ENCODE data around the gene PLCZ1.
"Not testable (repeated sequence)": the region's sequence is repeated elsewhere in the genome, so short reads cannot be mapped to it uniquely, and the experiment has no call there.

The PLCZ1 gene

GRCh38 chr12:18737819-18738218, at the start of gene PLCZ1, which contains the start of gene CAPZA3:
TSS of gene PLCZ1 (minus strand) at chr12:18738012. CDS start at chr12:18737371, 641 bp downstream.
TSS of gene CAPZA3 (plus strand) at chr12:18738119. CDS start at chr12:18738269, 150 bp downstream.
- Histone ChIP-seq H4K20me1 (ENCODE audit: insufficient read depth, low read length) (no peaks in the 10 kb centered on the region), H3K4me1 (ENCODE audit: insufficient read depth, low read length, severe bottlenecking) (no peaks in the 10 kb centered on the region), H3K9ac (ENCODE audit: low read length) (no peak within 1 kb of the TSS), H3F3A (ENCODE audit: insufficient read depth, low read length) (no peaks in the 10 kb centered on the region), H3K9me3 (ENCODE audit: low read length) (no peaks in the 10 kb centered on the region), H3K4me2 (ENCODE audit: low read length) (no peak within 1 kb of the TSS), H3K9me2 (ENCODE audit: low read depth, low read length) (no peaks in the 10 kb centered on the region), H3K27me3 (ENCODE audit: insufficient read depth, low read length) (no peaks in the 10 kb centered on the region), H2AFZ (ENCODE audit: low read length) (no peak within 1 kb of the TSS), H3K79me2 (ENCODE audit: insufficient read depth, low read length) (no peaks in the 10 kb centered on the region), H3K36me3 (ENCODE audit: insufficient read depth, low read length) (no peaks in the 10 kb centered on the region), H3K4me3 (ENCODE audit: low read depth, low read length, poor library complexity, severe bottlenecking) (no peak within 1 kb of the TSS), H3K27ac (ENCODE audit: low read depth, low read length, poor library complexity, severe bottlenecking) (no peak within 1 kb of the TSS)
- TF ChIP-seq, protein P1, sequence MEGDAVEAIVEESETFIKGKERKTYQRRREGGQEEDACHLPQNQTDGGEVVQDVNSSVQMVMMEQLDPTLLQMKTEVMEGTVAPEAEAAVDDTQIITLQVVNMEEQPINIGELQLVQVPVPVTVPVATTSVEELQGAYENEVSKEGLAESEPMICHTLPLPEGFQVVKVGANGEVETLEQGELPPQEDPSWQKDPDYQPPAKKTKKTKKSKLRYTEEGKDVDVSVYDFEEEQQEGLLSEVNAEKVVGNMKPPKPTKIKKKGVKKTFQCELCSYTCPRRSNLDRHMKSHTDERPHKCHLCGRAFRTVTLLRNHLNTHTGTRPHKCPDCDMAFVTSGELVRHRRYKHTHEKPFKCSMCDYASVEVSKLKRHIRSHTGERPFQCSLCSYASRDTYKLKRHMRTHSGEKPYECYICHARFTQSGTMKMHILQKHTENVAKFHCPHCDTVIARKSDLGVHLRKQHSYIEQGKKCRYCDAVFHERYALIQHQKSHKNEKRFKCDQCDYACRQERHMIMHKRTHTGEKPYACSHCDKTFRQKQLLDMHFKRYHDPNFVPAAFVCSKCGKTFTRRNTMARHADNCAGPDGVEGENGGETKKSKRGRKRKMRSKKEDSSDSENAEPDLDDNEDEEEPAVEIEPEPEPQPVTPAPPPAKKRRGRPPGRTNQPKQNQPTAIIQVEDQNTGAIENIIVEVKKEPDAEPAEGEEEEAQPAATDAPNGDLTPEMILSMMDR (IDR thresholded peaks at IDR 0.05; ENCODE audit: low read length), result no peak
- no peak for TF ChIP-seq EZH2 (IDR thresholded peaks at IDR 0.05; ENCODE audit: borderline replicate concordance, low read length)

GRCh38 chr12:18785465-18785864, 47.7 kb upstream of the PLCZ1 start:
- H3K27me3 ChIP-seq (ENCODE audit: insufficient read depth, low read length); H3K79me2 ChIP-seq (ENCODE audit: insufficient read depth, low read length); H3K4me3 ChIP-seq (ENCODE audit: low read depth, low read length, poor library complexity, severe bottlenecking); H3K4me1 ChIP-seq (ENCODE audit: insufficient read depth, low read length, severe bottlenecking); H3K9me2 ChIP-seq (ENCODE audit: low read depth, low read length); H3F3A ChIP-seq (ENCODE audit: insufficient read depth, low read length); H2AFZ ChIP-seq (ENCODE audit: low read length); H3K27ac ChIP-seq (ENCODE audit: low read depth, low read length, poor library complexity, severe bottlenecking); H3K9me3 ChIP-seq (ENCODE audit: low read length); H4K20me1 ChIP-seq (ENCODE audit: insufficient read depth, low read length); H3K36me3 ChIP-seq (ENCODE audit: insufficient read depth, low read length); H3K9ac ChIP-seq (ENCODE audit: low read length); H3K4me2 ChIP-seq (ENCODE audit: low read length): not testable (repeated sequence)

DNA sequence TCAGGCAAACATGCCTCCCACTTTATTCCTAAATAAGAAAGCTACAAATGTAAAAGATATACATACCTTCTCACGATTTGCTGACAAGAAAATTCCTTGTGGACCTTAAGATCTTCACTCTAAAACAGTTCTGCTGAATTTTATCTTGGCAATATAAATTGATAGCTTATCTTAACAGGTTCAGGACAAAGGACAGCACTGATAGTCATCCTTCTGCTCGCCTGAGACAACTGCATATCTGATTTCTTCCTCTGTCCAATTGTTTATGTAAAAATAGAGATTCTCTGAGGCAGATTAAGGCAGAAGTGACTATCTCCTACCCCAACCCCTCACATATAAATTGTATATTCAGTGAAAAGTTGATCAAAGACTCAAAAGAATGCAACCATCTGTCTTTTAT, 45.0 kb upstream of the PLCZ1 start:
- H3F3A ChIP-seq (ENCODE audit: insufficient read depth, low read length), result no peaks in the 10 kb centered on the region
- no peak overlapping the region for H3K4me3 ChIP-seq (ENCODE audit: low read depth, low read length, poor library complexity, severe bottlenecking)
- H3K27me3 ChIP-seq (ENCODE audit: insufficient read depth, low read length), result no peaks in the 10 kb centered on the region
- no peak overlapping the region for H3K27ac ChIP-seq (ENCODE audit: low read depth, low read length, poor library complexity, severe bottlenecking)
- H3K4me2 ChIP-seq (ENCODE audit: low read length), result no peak overlapping the region
- H3K9me2 ChIP-seq (ENCODE audit: low read depth, low read length), result no peaks in the 10 kb centered on the region
- no peak for TF ChIP-seq EZH2 (IDR thresholded peaks at IDR 0.05; ENCODE audit: borderline replicate concordance, low read length)
- TF ChIP-seq, protein P1 (IDR thresholded peaks at IDR 0.05; ENCODE audit: low read length), result no peak
- H3K9ac ChIP-seq (ENCODE audit: low read length), result no peak overlapping the region
- no peaks in the 10 kb centered on the region for H3K79me2 ChIP-seq (ENCODE audit: insufficient read depth, low read length)
- no peaks in the 10 kb centered on the region for H3K4me1 ChIP-seq (ENCODE audit: insufficient read depth, low read length, severe bottlenecking)
- no peak overlapping the region for H2AFZ ChIP-seq (ENCODE audit: low read length)
- H4K20me1 ChIP-seq (ENCODE audit: insufficient read depth, low read length), result no peaks in the 10 kb centered on the region
- no peaks in the 10 kb centered on the region for H3K9me3 ChIP-seq (ENCODE audit: low read length)
- H3K36me3 ChIP-seq (ENCODE audit: insufficient read depth, low read length), result no peaks in the 10 kb centered on the region

DNA sequence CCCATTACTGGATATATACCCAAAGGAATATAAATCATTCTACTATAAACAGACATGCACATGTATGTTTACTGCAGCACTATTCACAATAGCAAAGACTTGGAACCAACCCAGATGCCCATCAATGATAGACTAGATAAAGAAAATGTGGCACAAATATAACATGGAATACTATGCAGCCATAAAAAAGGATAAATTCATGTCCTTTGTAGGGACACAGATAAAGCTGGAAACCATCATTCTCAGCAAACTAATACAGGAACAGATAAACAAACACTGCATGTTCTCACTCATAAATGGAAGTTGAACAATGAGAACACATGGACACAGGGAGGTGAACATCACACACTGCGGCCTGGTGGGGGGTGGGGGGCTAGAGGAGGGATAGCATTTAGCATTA, 28.7 kb upstream of the PLCZ1 start:
- not testable (repeated sequence) for H3K36me3 ChIP-seq (ENCODE audit: insufficient read depth, low read length); H3F3A ChIP-seq (ENCODE audit: insufficient read depth, low read length); H3K9ac ChIP-seq (ENCODE audit: low read length); H4K20me1 ChIP-seq (ENCODE audit: insufficient read depth, low read length); H3K9me3 ChIP-seq (ENCODE audit: low read length); H3K9me2 ChIP-seq (ENCODE audit: low read depth, low read length); H3K4me1 ChIP-seq (ENCODE audit: insufficient read depth, low read length, severe bottlenecking); H2AFZ ChIP-seq (ENCODE audit: low read length); H3K27me3 ChIP-seq (ENCODE audit: insufficient read depth, low read length); H3K27ac ChIP-seq (ENCODE audit: low read depth, low read length, poor library complexity, severe bottlenecking); H3K4me3 ChIP-seq (ENCODE audit: low read depth, low read length, poor library complexity, severe bottlenecking); H3K79me2 ChIP-seq (ENCODE audit: insufficient read depth, low read length); H3K4me2 ChIP-seq (ENCODE audit: low read length)
